ENCODE results near the gene SENP1.

The SENP1 gene

GRCh38 chr12:48053122-48053521, 52.8 kb downstream of the SENP1 start:
- no peak for DNase-seq
- no peak overlapping the region for H3K27ac ChIP-seq
- H3K36me3 ChIP-seq = peaks cover 11% of the 10 kb centered on the region
- H3K27me3 ChIP-seq (ENCODE audit: insufficient read depth, low read depth, severe bottlenecking) = no peaks in the 10 kb centered on the region
- H3K4me3 ChIP-seq (ENCODE audit: low read depth, low read length) = no peak overlapping the region
- H3K9me3 ChIP-seq (ENCODE audit: severe bottlenecking) = no peaks in the 10 kb centered on the region
- no peak for TF ChIP-seq CTCF (IDR thresholded peaks at IDR 0.05; ENCODE audit: low read depth, low read length)

- no peaks in the 10 kb centered on the region for H3K9me3 ChIP-seq (ENCODE audit: severe bottlenecking)
- H3K36me3 ChIP-seq = peaks cover 26% of the 10 kb centered on the region
- H3K4me3 ChIP-seq (ENCODE audit: low read depth, low read length) = no peak overlapping the region
- no peak for TF ChIP-seq CTCF (IDR thresholded peaks at IDR 0.05; ENCODE audit: low read depth, low read length)
- no peaks in the 10 kb centered on the region for H3K27me3 ChIP-seq (ENCODE audit: insufficient read depth, low read depth, severe bottlenecking)
- DNase-seq = no peak
- no peak overlapping the region for H3K27ac ChIP-seq
Measured at GRCh38 chr12:48051681-48052080, 54.2 kb downstream of the SENP1 start.

- Histone ChIP-seq H3K36me3 (peaks cover 40% of the 10 kb centered on the region), H3K9me3 (ENCODE audit: severe bottlenecking) (no peaks in the 10 kb centered on the region), H3K27me3 (ENCODE audit: insufficient read depth, low read depth, severe bottlenecking) (no peaks in the 10 kb centered on the region), H3K4me3 (ENCODE audit: low read depth, low read length) (no peak overlapping the region), H3K27ac (no peak overlapping the region)
- TF ChIP-seq CTCF (IDR thresholded peaks at IDR 0.05; ENCODE audit: low read depth, low read length) = no peak
- DNase-seq = no peak
Measured at GRCh38 chr12:48050174-48050573, 55.7 kb downstream of the SENP1 start.

- Histone ChIP-seq H3K27me3 (ENCODE audit: insufficient read depth, low read depth, severe bottlenecking) (no peaks in the 10 kb centered on the region), H3K4me3 (ENCODE audit: low read depth, low read length) (no peak overlapping the region), H3K9me3 (ENCODE audit: severe bottlenecking) (no peaks in the 10 kb centered on the region), H3K36me3 (peaks cover 46% of the 10 kb centered on the region), H3K27ac (no peak overlapping the region)
- no peak for DNase-seq
- no peak for TF ChIP-seq CTCF (IDR thresholded peaks at IDR 0.05; ENCODE audit: low read depth, low read length)
Measured at GRCh38 chr12:48045965-48046518, 59.8 kb downstream of the SENP1 start.

GRCh38 chr12:48045061-48045846, 60.6 kb downstream of the SENP1 start:
- no peak for DNase-seq
- H3K9me3 ChIP-seq (ENCODE audit: severe bottlenecking) = no peaks in the 10 kb centered on the region
- TF ChIP-seq CTCF (IDR thresholded peaks at IDR 0.05; ENCODE audit: low read depth, low read length) = no peak
- H3K27me3 ChIP-seq (ENCODE audit: insufficient read depth, low read depth, severe bottlenecking) = no peaks in the 10 kb centered on the region
- no peak overlapping the region for H3K27ac ChIP-seq
- no peak overlapping the region for H3K4me3 ChIP-seq (ENCODE audit: low read depth, low read length)
- H3K36me3 ChIP-seq = peaks cover 46% of the 10 kb centered on the region
